GM19438 (cell line): ENCODE measurements around the gene INSC.

ENCODE experiments used
- ATAC-seq: cut with Tn5 transposase; IDR thresholded peaks from one replicate; pipeline ENCODE4 v1.9.1; 2021; ENCODE audit warnings: low read depth; ENCODE audit not compliant: unreplicated experiment

INSC gene

GRCh38 chr11:15276621-15277020 lies 161.9 kb downstream of the INSC start:
- no peak for ATAC-seq

- ATAC-seq = no peak
Measured at GRCh38 chr11:15278128-15278527, 163.4 kb downstream of the INSC start.

- ATAC-seq = no peak
Measured at GRCh38 chr11:15280393-15280792, 165.7 kb downstream of the INSC start.

DNA sequence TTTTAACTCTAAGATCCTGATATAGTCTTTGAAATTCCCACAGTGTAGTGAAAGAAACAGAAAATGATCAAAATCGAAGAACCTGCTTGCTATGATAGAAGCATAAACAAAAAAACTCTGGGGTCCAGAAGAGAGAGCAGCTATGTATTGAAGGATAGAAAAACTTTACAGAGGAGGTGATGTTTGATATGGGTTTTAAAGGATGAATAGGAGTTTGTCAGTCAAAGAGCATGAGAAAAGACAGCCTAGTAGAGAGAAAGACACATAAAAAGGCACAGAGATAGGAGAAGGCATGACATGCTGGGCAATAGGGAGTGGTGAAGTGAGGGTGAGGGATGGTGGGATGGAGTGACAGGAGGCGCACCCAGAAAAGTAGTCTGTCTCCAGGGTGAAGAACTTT lies 168.0 kb downstream of the INSC start:
- no peak for ATAC-seq

DNA sequence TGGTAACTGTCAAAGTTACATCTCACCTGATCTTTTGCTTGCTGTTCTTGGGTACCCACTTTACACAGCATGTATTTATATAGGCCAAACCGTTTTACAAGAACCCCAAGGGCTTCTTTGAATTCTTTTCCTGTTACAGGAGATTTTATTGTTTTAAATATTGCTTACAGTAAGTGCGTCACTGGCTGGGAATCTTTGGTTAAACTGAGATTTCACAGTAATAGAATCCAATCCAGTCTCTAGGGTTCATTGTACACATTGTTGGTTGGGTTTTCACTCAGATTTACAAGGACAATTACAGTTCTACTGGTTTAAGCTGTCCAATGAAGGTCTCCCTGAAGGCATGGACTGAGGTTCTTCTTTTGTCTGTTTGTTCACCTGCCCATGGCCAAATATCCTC lies 171.7 kb downstream of the INSC start:
- no peak for ATAC-seq

GRCh38 chr11:15288863-15289262 lies 174.1 kb downstream of the INSC start:
- ATAC-seq = no peak

GRCh38 chr11:15289723-15290122 lies 175.0 kb downstream of the INSC start:
- ATAC-seq = no peak

DNA sequence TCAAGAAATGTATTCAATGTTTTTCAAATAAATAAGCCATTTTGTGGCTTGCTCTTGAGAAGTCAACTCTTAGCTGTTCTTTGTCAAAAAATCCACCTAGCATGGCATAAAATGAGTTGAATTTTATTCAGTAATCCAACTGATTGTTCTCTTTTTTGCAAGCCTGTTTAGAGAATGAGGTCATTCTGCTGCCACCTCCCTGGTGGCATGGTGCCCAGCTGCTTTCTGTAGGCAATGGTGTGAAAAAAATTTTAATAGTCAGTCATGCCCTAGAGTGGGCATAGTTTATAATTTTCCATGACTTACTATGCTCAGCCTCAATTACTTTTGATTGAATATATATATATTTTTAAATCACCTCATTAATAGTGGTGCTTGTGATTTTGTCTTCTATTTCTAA lies 177.2 kb downstream of the INSC start:
- no peak for ATAC-seq

DNA sequence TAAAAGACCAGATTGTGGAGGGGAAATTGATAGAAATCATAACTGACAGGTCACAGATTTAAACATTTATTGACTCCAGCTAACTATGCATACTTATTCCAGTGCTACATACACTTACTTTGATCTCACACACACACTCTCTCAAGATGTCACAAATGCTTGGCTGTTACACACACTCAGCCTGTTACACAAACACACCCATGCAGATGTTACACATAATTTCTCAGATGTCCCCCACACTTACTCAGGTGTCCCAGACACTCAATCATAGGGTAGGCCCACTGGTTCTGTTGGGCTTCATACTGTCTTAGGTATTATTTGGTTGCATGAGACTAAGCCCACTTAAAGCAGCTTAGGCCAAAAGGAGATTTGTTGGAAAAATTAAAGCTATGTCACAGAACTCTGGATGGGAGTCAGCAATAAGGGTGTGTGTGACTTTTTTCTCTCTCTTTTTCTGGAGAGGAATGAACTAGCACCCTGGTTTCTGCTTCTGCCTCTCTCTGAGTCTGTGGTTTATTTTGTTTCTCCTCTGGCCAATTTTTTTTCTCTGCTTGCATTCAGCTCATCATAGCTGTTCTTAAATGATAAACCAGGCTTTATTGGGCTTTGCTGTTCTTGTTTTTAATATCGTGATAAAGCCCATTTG lies 179.4 kb downstream of the INSC start:
- no peak for ATAC-seq

DNA sequence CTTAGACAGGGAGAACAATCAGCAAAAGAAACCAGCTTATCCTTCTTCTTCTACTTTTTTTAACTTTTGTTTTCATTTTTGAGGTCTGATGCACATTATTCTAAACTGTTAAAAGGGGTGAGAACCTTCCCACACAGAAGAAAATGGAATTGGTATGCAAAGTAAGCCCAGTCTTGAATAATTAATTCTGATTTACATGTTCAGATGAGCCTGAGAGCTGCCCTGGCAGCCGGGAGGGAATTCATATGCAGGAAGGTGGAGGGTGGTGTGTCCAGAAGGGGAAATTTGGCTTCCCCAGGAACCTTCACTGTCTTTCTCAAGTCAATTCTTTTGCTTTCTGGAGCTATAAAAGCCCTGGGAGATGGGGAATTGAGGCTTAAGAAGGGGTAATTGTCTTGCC lies 181.0 kb downstream of the INSC start:
- ATAC-seq = no peak
